BLaER1 (cell line): ENCODE data around the gene RAB3GAP1.

ENCODE experiments used
- H3K27ac ChIP-seq: shearing (Covaris generic); formaldehyde crosslinking; 2 replicates; pipeline ENCODE4 v1.8.1; 2022
- H3K27me3 ChIP-seq: shearing (Covaris generic); formaldehyde crosslinking; 2 replicates; pipeline ENCODE4 v1.8.1; 2022
- H3K36me3 ChIP-seq: shearing (Covaris generic); formaldehyde crosslinking; 2 replicates; pipeline ENCODE4 v1.8.1; 2022
- H3K4me1 ChIP-seq: shearing (Covaris generic); formaldehyde crosslinking; 2 replicates; pipeline ENCODE4 v1.8.1; 2022
- H3K4me2 ChIP-seq: shearing (Covaris generic); formaldehyde crosslinking; 2 replicates; pipeline ENCODE4 v1.8.1; 2022
- H3K4me3 ChIP-seq: shearing (Covaris generic); formaldehyde crosslinking; 2 replicates; pipeline ENCODE4 v1.8.1; 2022
- H3K9ac ChIP-seq: shearing (Covaris generic); formaldehyde crosslinking; 2 replicates; pipeline ENCODE4 v1.8.1; 2022
- H3K9me3 ChIP-seq: shearing (Covaris generic); formaldehyde crosslinking; 2 replicates; pipeline ENCODE4 v1.8.1; 2022
- H4K20me1 ChIP-seq: shearing (Covaris generic); formaldehyde crosslinking; 2 replicates; pipeline ENCODE4 v1.8.1; 2022
- Cebpa-rat ChIP-seq: shearing (Covaris generic); IDR thresholded peaks from 2 replicates; pipeline ENCODE4 v1.8.1; 2022

The RAB3GAP1 gene

DNA sequence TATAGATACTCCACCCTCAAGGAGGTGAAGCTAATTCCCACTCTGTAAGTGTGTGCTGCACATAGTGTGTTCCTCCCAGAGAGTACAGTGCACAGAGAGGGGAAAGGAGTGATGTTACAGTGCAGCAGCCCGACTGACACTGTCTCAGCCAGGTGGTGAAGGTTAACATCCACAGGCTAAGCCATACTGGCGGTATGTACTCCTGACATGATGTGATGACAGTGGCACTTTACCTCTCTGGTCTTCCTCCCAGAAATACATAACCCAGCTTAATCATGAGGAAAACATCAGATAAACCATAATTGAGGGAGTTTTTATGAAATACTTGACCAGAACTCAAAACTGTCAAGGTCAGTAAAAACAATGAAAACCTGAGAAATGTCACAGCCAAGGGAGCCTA is 107.1 kb downstream of the RAB3GAP1 start:
- Histone ChIP-seq H3K4me1 (no peaks in the 10 kb centered on the region), H3K9ac (no peak overlapping the region), H3K4me2 (no peak overlapping the region), H3K4me3 (no peak overlapping the region), H3K36me3 (peaks cover 80% of the 10 kb centered on the region), H3K27me3 (no peaks in the 10 kb centered on the region), H4K20me1 (no peaks in the 10 kb centered on the region), H3K9me3 (no peaks in the 10 kb centered on the region), H3K27ac (no peak overlapping the region)
- TF ChIP-seq Cebpa-rat: no peak

DNA sequence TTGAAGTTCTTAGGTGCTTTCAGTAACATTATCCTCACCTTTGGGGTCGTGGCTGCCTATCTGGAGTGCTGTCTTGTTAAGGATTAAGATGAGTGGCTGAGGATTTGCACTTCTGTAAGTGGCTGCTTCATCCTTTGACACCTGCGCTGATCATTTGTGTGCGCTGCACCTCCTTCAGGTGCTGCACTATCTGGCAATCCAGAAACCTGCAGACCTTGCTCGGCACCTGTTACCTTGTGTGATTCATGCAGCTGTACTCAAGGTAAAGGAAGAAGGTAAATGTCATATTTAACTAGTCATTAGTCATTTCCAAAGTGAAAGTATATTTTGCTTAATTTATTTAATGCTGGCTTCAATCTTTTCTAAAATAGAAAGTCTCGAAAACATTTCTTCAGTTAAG is 110.3 kb downstream of the RAB3GAP1 start:
- no peaks in the 10 kb centered on the region for H4K20me1 ChIP-seq
- no peak overlapping the region for H3K4me2 ChIP-seq
- H3K4me1 ChIP-seq: no peaks in the 10 kb centered on the region
- no peaks in the 10 kb centered on the region for H3K27me3 ChIP-seq
- no peaks in the 10 kb centered on the region for H3K9me3 ChIP-seq
- peaks cover 83% of the 10 kb centered on the region for H3K36me3 ChIP-seq
- TF ChIP-seq Cebpa-rat: no peak
- no peak overlapping the region for H3K27ac ChIP-seq
- no peak overlapping the region for H3K9ac ChIP-seq
- H3K4me3 ChIP-seq: no peak overlapping the region

DNA sequence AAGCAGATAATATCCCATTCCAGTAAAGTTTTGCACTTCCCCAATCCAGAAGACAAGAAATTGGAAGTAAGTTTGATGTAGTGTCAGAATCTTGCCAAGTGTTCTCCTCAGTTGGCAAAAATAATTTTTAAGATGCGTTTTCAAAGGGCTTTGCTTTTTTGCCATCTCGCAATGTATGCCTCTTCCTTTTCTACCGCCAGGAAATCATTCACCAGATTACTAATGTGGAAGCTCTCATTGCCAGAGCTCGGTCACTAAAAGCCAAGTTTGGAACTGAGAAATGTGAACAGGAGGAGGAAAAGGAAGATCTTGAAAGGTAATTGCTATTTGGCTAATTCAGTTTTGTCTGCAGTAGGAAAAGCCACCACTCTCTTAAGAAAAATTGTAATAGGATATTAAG is 110.7 kb downstream of the RAB3GAP1 start:
- H3K4me2 ChIP-seq: no peak overlapping the region
- H3K4me3 ChIP-seq: no peak overlapping the region
- H3K9me3 ChIP-seq: no peaks in the 10 kb centered on the region
- H3K36me3 ChIP-seq: peaks cover 83% of the 10 kb centered on the region
- no peaks in the 10 kb centered on the region for H4K20me1 ChIP-seq
- H3K27me3 ChIP-seq: no peaks in the 10 kb centered on the region
- H3K27ac ChIP-seq: no peak overlapping the region
- no peaks in the 10 kb centered on the region for H3K4me1 ChIP-seq
- H3K9ac ChIP-seq: no peak overlapping the region
- TF ChIP-seq Cebpa-rat: no peak

DNA sequence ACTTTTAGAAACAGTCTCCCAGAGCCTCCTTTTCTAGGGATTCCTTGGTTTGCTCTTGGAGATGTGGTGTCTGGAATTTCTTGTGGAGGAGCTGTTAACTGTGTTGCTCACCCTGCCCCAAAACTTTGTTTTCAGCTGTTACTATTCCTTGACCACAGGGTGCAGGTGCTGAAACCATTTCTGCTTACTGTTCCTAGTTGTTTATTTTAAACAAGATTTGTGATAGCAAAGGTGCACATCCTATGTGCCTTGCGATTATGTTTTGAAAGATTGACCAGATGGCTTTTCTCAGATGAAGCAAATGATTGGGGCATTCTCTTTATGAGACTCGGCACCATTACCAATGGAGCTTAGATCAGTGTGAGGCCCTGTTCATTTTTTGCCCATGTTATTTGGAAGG is 111.2 kb downstream of the RAB3GAP1 start:
- no peak overlapping the region for H3K27ac ChIP-seq
- no peaks in the 10 kb centered on the region for H4K20me1 ChIP-seq
- no peaks in the 10 kb centered on the region for H3K4me1 ChIP-seq
- peaks cover 83% of the 10 kb centered on the region for H3K36me3 ChIP-seq
- no peak overlapping the region for H3K9ac ChIP-seq
- no peak for TF ChIP-seq Cebpa-rat
- H3K27me3 ChIP-seq: no peaks in the 10 kb centered on the region
- H3K4me3 ChIP-seq: no peak overlapping the region
- H3K9me3 ChIP-seq: no peaks in the 10 kb centered on the region
- H3K4me2 ChIP-seq: no peak overlapping the region

GRCh38 chr2:135163901-135164300 is 111.8 kb downstream of the RAB3GAP1 start:
- no peak overlapping the region for H3K27ac ChIP-seq
- H3K27me3 ChIP-seq: no peaks in the 10 kb centered on the region
- H3K9me3 ChIP-seq: no peaks in the 10 kb centered on the region
- H4K20me1 ChIP-seq: no peaks in the 10 kb centered on the region
- H3K4me3 ChIP-seq: no peak overlapping the region
- peaks cover 83% of the 10 kb centered on the region for H3K36me3 ChIP-seq
- H3K4me1 ChIP-seq: no peaks in the 10 kb centered on the region
- no peak for TF ChIP-seq Cebpa-rat
- H3K9ac ChIP-seq: no peak overlapping the region
- no peak overlapping the region for H3K4me2 ChIP-seq

- no peaks in the 10 kb centered on the region for H4K20me1 ChIP-seq
- TF ChIP-seq Cebpa-rat: no peak
- H3K9ac ChIP-seq: no peak overlapping the region
- no peaks in the 10 kb centered on the region for H3K9me3 ChIP-seq
- peaks cover 83% of the 10 kb centered on the region for H3K36me3 ChIP-seq
- no peaks in the 10 kb centered on the region for H3K4me1 ChIP-seq
- H3K27ac ChIP-seq: no peak overlapping the region
- H3K4me3 ChIP-seq: no peak overlapping the region
- H3K27me3 ChIP-seq: no peaks in the 10 kb centered on the region
- H3K4me2 ChIP-seq: no peak overlapping the region
Measured at GRCh38 chr2:135164431-135164830, 112.3 kb downstream of the RAB3GAP1 start.

DNA sequence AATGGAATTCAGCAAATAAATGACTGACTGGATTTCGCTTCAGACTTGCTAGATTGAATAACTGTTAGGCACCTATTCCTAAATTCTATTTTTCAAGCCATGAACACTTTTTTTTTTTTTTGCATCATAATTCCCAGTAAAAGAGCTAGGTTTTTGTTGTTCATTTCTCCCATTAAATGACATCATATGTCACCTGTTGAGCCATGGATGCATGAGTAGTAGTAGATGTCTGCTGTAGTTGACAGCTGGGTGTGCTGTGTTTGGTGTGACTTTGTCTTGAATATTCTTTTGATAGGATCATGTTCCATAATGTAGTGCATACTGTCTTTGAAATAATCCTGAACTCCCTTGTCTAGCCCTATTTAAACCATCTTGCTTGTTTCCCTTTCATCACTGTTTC is 115.2 kb downstream of the RAB3GAP1 start:
- Histone ChIP-seq H4K20me1 (no peaks in the 10 kb centered on the region), H3K27me3 (no peaks in the 10 kb centered on the region), H3K9ac (no peak overlapping the region), H3K36me3 (peaks cover 94% of the 10 kb centered on the region), H3K4me1 (no peaks in the 10 kb centered on the region), H3K4me2 (no peak overlapping the region), H3K27ac (no peak overlapping the region), H3K4me3 (no peak overlapping the region), H3K9me3 (no peaks in the 10 kb centered on the region)
- TF ChIP-seq Cebpa-rat: no peak

GRCh38 chr2:135168204-135168856 is 116.2 kb downstream of the RAB3GAP1 start:
- Histone ChIP-seq H3K36me3 (peaks cover 94% of the 10 kb centered on the region), H3K27me3 (no peaks in the 10 kb centered on the region), H3K27ac (no peak overlapping the region), H3K9ac (no peak overlapping the region), H3K4me2 (no peak overlapping the region), H3K4me1 (no peaks in the 10 kb centered on the region), H3K9me3 (no peaks in the 10 kb centered on the region), H3K4me3 (no peak overlapping the region), H4K20me1 (no peaks in the 10 kb centered on the region)
- no peak for TF ChIP-seq Cebpa-rat

DNA sequence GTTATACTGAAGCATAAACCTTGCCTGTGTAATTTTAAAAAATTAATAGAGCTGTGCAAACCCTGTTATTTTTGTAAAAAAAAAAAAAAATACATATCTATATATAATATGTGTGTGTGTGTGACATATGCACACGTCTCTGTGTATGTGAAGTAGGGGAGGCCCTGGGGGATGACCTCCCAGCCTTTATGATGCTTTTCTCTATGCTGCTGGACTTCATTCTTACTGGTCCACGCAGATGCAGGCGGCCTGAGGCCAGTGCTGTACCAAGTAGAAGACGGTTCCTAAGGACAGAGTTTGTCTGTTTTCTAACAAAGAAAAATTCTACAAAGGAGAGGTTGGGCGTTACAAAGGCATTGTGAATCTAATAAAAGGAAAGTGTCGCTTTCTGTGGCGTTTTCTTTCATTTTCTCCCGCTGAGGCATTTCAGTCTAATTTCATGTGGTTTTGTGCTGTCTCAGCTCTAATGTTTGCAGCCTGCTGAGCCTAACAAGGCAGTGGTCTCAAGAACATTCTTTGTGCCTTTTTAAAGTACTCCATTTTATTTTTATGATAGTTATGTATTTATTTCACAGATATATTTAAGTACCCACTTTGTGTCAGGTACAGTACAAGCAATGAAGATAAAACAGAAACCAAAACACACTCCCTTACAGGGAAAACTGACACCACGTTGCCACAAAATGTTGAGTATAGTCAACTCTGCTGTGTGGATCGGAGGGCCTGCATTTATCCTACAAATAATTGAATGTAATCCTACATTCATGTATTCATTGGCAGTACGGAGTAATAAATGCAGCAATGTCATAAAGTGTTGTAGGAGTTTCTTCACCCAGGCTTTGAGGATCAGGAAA is 118.0 kb downstream of the RAB3GAP1 start:
- no peak overlapping the region for H3K4me3 ChIP-seq
- no peak overlapping the region for H3K9ac ChIP-seq
- no peaks in the 10 kb centered on the region for H3K27me3 ChIP-seq
- peaks cover 92% of the 10 kb centered on the region for H3K36me3 ChIP-seq
- H3K4me2 ChIP-seq: no peak overlapping the region
- H4K20me1 ChIP-seq: no peaks in the 10 kb centered on the region
- H3K4me1 ChIP-seq: no peaks in the 10 kb centered on the region
- H3K27ac ChIP-seq: no peak overlapping the region
- TF ChIP-seq Cebpa-rat: no peak
- no peaks in the 10 kb centered on the region for H3K9me3 ChIP-seq

GRCh38 chr2:135174049-135174809 is 122.1 kb downstream of the RAB3GAP1 start:
- Histone ChIP-seq H3K27ac (no peak overlapping the region), H3K36me3 (peaks cover 84% of the 10 kb centered on the region)
- TF ChIP-seq Cebpa-rat: no peak

More at GRCh38 chr2:135174049-135174809, 122.1 kb downstream of the RAB3GAP1 start:
- no peak overlapping the region for H3K9ac ChIP-seq
- H3K4me2 ChIP-seq: no peak overlapping the region
- H3K4me3 ChIP-seq: no peak overlapping the region
- no peaks in the 10 kb centered on the region for H4K20me1 ChIP-seq
- no peaks in the 10 kb centered on the region for H3K27me3 ChIP-seq
- H3K9me3 ChIP-seq: peaks cover 18% of the 10 kb centered on the region
- H3K4me1 ChIP-seq: no peaks in the 10 kb centered on the region
